Measurements from ENCODE around the gene FGD3. TPM values are rescaled to one million over a fixed set of nuclear protein-coding genes. Genes with fewer than 3 reads are reported as not detected.

The FGD3 gene
- total and polyA plus RNA-seq, 9 of the 15 experiments (the other 6 are each of a cell fraction or from before 2014, with no cell fraction given), result 0.07 to 1.3 (median 0.29) TPM

GRCh38 chr9:93058355-93059010 lies 111.2 kb downstream of the FGD3 start, which contains the start of gene SUSD3 (continued):
- TF ChIP-seq ARID3A (IDR thresholded peaks at IDR 0.05; ENCODE audit: borderline replicate concordance, low read depth, low read length) (no peak), TRIM25 (IDR thresholded peaks at IDR 0.05; ENCODE audit: borderline replicate concordance) (no peak), ILK (tag; IDR thresholded peaks at IDR 0.05; ENCODE audit: borderline replicate concordance, low read depth) (no peak), SIRT6 (IDR thresholded peaks at IDR 0.05; ENCODE audit: low read depth, low read length) (no peak), ID3 (CRISPR knock-in tag; IDR thresholded peaks at IDR 0.05) (no peak), ID3 (tag; IDR thresholded peaks at IDR 0.05) (no peak), GABPA (tag; conservative IDR thresholded peaks at IDR 0.05; ENCODE audit: low read depth) (no peak; the same call in 1 of the 2 replicates), HSF4 (CRISPR knock-in tag; IDR thresholded peaks at IDR 0.05; ENCODE audit: borderline replicate concordance) (no peak), NFIX (CRISPR knock-in tag; IDR thresholded peaks at IDR 0.05; ENCODE audit: low read depth) (no peak), THRAP3 (IDR thresholded peaks at IDR 0.05; ENCODE audit: borderline replicate concordance) (no peak), ZNF395 (CRISPR knock-in tag; IDR thresholded peaks at IDR 0.05) (0 out of 2 replicates have a peak, but pooled peaks have one; percentile 30), ZFP30 (CRISPR knock-in tag; IDR thresholded peaks at IDR 0.05; ENCODE audit: borderline replicate concordance) (no peak), RCOR1 (IDR thresholded peaks at IDR 0.05; ENCODE audit: borderline replicate concordance in 1 of 2, low read depth in 2 of 2, low read length in 2 of 2) (peak in 1 of 2 experiments; percentile 72; a peak in 2 of 4 replicates), ZNF277 (CRISPR knock-in tag; IDR thresholded peaks at IDR 0.05; ENCODE audit: borderline replicate concordance) (no peak), MEF2D (tag; conservative IDR thresholded peaks at IDR 0.05; ENCODE audit: low read depth) (no peak), CHD2 (IDR thresholded peaks at IDR 0.05; ENCODE audit: low read depth, low read length) (no peak), ZNF146 (CRISPR knock-in tag; IDR thresholded peaks at IDR 0.05; ENCODE audit: unreplicated experiment) (no peak), PTBP1 (IDR thresholded peaks at IDR 0.05; ENCODE audit: low read depth, low read length) (0 out of 2 replicates have a peak, but pooled peaks have one; percentile 51), HDAC1 (IDR thresholded peaks at IDR 0.05) (no peak), BCL6 (CRISPR knock-in tag; IDR thresholded peaks at IDR 0.05) (no peak), ZNF431 (CRISPR knock-in tag; IDR thresholded peaks at IDR 0.05) (no peak), PHB (CRISPR knock-in tag; IDR thresholded peaks at IDR 0.05) (no peak)

Measured in K562 (cell line).